Measurements from ENCODE around the gene ZDHHC14.

ZDHHC14 gene

GRCh38 chr6:157637516-157637915 lies 256.5 kb downstream of the ZDHHC14 start:
- no peak overlapping the region for H3K27ac ChIP-seq
- TF ChIP-seq, protein P1, sequence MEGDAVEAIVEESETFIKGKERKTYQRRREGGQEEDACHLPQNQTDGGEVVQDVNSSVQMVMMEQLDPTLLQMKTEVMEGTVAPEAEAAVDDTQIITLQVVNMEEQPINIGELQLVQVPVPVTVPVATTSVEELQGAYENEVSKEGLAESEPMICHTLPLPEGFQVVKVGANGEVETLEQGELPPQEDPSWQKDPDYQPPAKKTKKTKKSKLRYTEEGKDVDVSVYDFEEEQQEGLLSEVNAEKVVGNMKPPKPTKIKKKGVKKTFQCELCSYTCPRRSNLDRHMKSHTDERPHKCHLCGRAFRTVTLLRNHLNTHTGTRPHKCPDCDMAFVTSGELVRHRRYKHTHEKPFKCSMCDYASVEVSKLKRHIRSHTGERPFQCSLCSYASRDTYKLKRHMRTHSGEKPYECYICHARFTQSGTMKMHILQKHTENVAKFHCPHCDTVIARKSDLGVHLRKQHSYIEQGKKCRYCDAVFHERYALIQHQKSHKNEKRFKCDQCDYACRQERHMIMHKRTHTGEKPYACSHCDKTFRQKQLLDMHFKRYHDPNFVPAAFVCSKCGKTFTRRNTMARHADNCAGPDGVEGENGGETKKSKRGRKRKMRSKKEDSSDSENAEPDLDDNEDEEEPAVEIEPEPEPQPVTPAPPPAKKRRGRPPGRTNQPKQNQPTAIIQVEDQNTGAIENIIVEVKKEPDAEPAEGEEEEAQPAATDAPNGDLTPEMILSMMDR (conservative IDR thresholded peaks at IDR 0.05; ENCODE audit: low read depth) = no peak
- DNase-seq (ENCODE audit: low spot score) = no peak
- CTCF ChIA-PET = interaction anchor here (0.6 kb wide), 1 partner anchor 237 kb away, joined by 4 read pairs; no protein-coding TSS in a partner anchor
- POLR2A ChIA-PET (ENCODE audit: low non-redundant PET) = no interaction called here

DNA sequence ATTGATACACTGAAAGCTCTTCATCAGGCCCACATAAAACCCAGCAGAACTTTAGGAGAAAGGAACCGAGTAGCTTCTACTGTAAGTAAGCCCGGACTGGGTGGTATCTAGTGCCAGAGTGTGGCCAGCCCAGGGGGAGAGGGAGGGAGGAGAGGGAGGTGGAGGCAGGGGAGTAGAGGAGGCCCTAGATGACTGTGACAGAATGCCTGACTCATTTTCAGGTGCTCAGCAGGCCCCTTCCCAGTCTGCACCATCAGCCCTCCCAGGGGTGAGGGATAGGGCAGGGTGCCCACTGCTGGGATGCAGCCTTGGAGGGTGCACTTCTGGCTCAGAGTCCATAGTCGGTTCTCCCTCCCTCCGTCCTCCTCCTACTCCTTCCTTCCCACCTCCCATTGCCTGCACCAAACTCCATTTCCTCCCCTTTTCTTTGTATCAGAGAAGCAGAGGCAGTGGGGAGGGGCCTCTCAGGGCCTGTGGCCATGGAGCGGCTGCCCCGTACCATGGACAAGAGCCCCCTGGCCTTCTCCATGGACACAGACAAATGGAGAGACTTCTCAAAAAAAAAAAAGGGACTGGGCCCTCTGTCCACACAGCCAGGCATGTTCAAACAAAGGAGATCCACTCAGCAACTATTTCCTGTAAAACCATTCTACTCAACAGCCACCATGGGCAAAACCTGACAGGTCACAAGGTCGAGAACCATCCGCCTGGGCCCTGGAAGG lies 257.1 kb downstream of the ZDHHC14 start:
- H3K27ac ChIP-seq = no peak overlapping the region
- POLR2A ChIA-PET (ENCODE audit: low non-redundant PET) = no interaction called here
- DNase-seq (ENCODE audit: low spot score) = no peak
- CTCF ChIA-PET = interaction anchor here (0.6 kb wide), 1 partner anchor 238 kb away, joined by 4 read pairs; no protein-coding TSS in a partner anchor
- TF ChIP-seq, protein P1 (conservative IDR thresholded peaks at IDR 0.05; ENCODE audit: low read depth) = no peak

DNA sequence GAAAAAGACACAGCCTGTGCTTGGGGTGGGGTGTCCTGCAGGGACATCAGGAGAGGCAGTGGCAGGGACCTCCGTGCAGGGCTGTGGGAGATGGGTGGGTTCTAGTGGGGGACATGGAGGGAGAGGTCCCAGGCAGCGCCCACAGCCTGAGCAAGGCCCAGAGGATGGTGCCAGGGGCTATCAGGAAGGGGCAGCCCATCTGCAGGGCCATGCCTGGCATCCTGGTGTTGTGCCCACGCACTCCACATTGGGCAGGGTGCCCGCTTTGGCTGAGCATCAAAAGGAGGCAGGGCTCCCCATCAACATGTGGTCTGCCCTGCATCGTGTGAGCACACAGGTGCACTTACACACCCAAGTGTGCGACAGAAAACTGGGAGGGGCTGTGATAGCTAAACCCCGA lies 257.8 kb downstream of the ZDHHC14 start:
- POLR2A ChIA-PET (ENCODE audit: low non-redundant PET) = no interaction called here
- CTCF ChIA-PET = no interaction called here
- TF ChIP-seq, protein P1 (conservative IDR thresholded peaks at IDR 0.05; ENCODE audit: low read depth) = no peak
- H3K27ac ChIP-seq = no peak overlapping the region
- DNase-seq (ENCODE audit: low spot score) = no peak

DNA sequence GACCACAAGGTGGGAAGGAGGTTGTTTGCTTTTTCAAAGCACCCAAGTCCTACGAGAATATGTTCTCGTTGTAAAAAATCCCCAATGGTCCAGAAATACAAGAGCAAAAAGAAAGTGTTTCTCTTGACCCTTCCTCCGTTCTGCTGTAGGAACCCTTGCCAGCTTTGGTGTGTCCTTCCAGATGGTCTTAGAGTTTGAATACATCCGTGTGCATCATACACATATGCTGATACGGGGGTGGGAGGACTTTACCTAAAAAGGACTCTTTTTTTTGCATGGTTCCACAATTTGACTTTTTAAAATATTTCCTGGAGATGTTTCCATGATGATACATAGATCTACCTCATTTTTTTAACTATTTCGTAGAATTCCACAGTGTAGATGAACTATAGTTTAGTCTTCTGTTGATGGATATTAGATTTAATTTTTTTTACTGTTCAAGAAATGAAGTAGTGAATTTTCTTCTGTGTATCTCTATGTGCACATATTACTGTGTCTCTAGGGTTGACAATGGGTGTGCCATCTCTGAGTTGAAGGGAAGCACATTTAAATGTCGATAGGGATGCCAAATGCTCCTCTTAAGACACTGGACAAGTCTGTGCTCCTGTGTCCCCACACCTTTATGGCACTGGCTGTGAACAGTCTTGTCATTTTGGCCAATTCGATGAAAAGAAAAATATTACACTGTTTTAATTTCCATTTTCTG lies 259.9 kb downstream of the ZDHHC14 start:
- DNase-seq (ENCODE audit: low spot score) = no peak
- H3K27ac ChIP-seq = no peak overlapping the region
- CTCF ChIA-PET = no interaction called here
- TF ChIP-seq, protein P1 (conservative IDR thresholded peaks at IDR 0.05; ENCODE audit: low read depth) = no peak
- POLR2A ChIA-PET (ENCODE audit: low non-redundant PET) = no interaction called here

DNA sequence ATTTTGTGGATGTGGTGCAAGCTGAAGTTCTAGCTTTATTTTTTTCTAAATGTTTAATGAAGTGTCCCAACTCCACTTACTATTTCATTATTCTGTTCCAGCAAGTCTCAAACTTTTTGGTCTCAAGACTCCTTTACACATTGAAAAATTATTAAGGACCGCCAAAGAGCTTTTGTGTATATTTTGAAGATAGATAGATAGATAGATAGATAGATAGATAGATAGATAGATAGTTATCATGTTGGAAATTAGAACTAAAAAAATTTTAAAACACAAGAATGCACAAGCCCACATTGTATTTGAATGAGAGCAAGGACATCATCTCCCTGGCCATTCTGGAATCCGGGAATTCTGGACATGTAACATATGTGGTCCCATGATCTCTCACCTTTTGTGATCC lies 260.8 kb downstream of the ZDHHC14 start:
- H3K27ac ChIP-seq = no peak overlapping the region
- DNase-seq (ENCODE audit: low spot score) = no peak
- CTCF ChIA-PET = no interaction called here
- POLR2A ChIA-PET (ENCODE audit: low non-redundant PET) = no interaction called here
- TF ChIP-seq, protein P1 (conservative IDR thresholded peaks at IDR 0.05; ENCODE audit: low read depth) = no peak

DNA sequence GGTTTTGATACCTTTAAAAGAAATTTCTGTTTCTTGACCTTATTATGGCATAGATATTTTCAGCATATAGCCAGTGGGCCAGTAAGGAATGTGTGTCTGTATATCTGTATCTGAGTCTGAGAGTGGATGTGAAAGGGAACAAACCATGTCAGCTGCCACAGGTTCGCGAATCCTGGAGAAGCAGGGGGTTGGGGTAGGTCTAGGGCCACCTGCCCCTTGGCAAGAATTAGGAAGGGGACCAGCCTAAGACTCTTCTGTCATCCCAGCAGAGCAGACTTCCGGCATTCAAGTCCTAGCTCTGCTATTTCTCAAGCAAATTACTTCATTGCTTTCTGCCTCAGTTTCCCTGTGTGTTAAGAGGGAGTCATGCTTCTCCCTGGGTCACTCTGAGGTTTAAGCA lies 261.7 kb downstream of the ZDHHC14 start:
- no peak for DNase-seq (ENCODE audit: low spot score)
- ChIA-PET CTCF (no interaction called here), POLR2A (ENCODE audit: low non-redundant PET) (no interaction called here)
- no peak overlapping the region for H3K27ac ChIP-seq
- TF ChIP-seq, protein P1 (conservative IDR thresholded peaks at IDR 0.05; ENCODE audit: low read depth) = no peak

Measured in RWPE1 (cell line).